Type B pancreatic cell (in vitro differentiated cells): ENCODE results near the gene XPC. TPM values are rescaled to one million over a fixed set of nuclear protein-coding genes. Genes with fewer than 3 reads are reported as not detected.

Experiments
- DNase-seq: peaks from one replicate; pipeline ENCODE4 v3.0.0; 2021; ENCODE audit warnings: mixed read lengths; ENCODE audit not compliant: unreplicated experiment; ENCODE audit errors: extremely low spot score
- H3K27ac Mint-ChIP-seq: 2 replicates; pipeline ENCODE4 v1.8.0; 2021; ENCODE audit warnings: mild to moderate bottlenecking, mixed read lengths
- H3K27me3 Mint-ChIP-seq: 2 replicates; pipeline ENCODE4 v1.8.0; 2021; ENCODE audit warnings: mixed read lengths
- H3K36me3 Mint-ChIP-seq: 2 replicates; pipeline ENCODE4 v1.8.0; 2021; ENCODE audit warnings: mixed read lengths
- H3K4me1 Mint-ChIP-seq: one replicate; pipeline ENCODE4 v1.8.0; 2021; ENCODE audit warnings: mixed read lengths; ENCODE audit not compliant: unreplicated experiment
- H3K4me3 Mint-ChIP-seq: 2 replicates; pipeline ENCODE4 v1.8.0; 2021; ENCODE audit warnings: mild to moderate bottlenecking, mixed read lengths
- H3K9me3 Mint-ChIP-seq: 2 replicates; pipeline ENCODE4 v1.8.0; 2021; ENCODE audit warnings: mixed read lengths
- total RNA-seq: library from RNA; stranded (reverse); gene quantifications from 2 replicates; pipeline ENCODE4 v1.2.1, GENCODE V29; 2021; ENCODE audit warnings: low replicate concordance
- TF ChIP-seq, protein P1 (sequence below): fragments of 200-600 bp; sonication (generic); conservative IDR thresholded peaks from 2 replicates; pipeline ENCODE4 v1.5.0; 2021; ENCODE audit warnings: antibody characterized with exemption, mild to moderate bottlenecking

XPC gene
- total RNA-seq, 1 donor from 2014 or later, result 44.2 TPM

DNA sequence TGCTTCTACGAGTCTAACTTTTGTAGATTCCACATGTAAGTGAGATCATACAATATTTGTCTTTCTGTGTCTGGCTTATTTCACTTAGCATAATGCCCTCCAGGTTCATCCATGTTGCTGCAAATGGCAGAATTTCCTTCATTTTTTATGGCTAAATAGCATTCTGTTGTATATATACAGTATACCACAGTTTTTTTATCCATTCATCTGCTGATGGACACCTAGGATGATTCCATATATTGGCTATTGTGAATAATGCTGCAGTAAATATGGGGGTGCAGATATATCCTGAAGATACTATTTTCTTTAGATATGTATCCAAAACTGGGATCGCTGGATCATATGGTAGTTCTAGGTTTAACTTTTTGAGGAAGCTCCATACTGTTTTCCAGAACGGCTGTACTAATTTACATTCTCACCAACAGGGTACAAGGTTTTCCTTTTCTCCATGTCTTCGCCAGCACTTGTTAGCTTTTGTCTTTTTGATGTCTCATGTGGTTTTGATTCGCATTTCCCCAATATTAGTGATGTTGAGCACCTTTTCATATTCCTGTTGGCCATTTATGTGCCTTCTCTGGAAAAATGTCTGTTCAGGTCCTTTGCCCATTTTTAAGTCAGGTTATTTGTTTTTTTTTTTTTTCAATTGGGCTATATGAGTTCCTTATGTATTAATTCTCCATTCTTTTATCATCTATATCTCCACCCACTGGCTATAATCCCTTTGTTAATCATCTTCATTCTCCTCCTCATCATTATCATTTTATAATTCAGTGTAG is 80.6 kb downstream of the XPC start:
- TF ChIP-seq, protein P1, sequence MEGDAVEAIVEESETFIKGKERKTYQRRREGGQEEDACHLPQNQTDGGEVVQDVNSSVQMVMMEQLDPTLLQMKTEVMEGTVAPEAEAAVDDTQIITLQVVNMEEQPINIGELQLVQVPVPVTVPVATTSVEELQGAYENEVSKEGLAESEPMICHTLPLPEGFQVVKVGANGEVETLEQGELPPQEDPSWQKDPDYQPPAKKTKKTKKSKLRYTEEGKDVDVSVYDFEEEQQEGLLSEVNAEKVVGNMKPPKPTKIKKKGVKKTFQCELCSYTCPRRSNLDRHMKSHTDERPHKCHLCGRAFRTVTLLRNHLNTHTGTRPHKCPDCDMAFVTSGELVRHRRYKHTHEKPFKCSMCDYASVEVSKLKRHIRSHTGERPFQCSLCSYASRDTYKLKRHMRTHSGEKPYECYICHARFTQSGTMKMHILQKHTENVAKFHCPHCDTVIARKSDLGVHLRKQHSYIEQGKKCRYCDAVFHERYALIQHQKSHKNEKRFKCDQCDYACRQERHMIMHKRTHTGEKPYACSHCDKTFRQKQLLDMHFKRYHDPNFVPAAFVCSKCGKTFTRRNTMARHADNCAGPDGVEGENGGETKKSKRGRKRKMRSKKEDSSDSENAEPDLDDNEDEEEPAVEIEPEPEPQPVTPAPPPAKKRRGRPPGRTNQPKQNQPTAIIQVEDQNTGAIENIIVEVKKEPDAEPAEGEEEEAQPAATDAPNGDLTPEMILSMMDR, result no peak
- H3K36me3 Mint-ChIP-seq, result no peaks in the 10 kb centered on the region
- peaks cover 20% of the 10 kb centered on the region for H3K27me3 Mint-ChIP-seq
- no peaks in the 10 kb centered on the region for H3K9me3 Mint-ChIP-seq
- no peak for DNase-seq
- no peaks in the 10 kb centered on the region for H3K4me1 Mint-ChIP-seq
- no peak overlapping the region for H3K27ac Mint-ChIP-seq
- no peak overlapping the region for H3K4me3 Mint-ChIP-seq

DNA sequence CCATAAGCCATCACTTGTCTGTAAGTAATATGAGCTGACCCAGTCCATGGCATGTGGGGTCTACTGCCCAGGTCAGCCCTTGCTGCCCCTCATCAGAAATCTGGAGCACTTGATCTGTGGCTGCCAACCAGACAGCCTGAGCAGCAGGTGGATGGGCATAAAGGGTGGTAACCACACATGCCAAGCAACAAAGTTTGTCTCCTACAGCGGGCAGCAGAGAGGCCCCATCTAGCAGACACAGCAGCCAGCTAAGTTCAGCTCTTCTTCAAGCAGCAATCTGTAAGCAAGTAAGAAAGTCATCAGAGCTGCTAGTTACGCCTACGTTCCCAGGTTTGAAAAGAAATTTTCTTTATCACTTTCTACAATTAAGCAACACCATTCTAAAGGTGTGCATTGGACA is 81.7 kb downstream of the XPC start:
- Mint-ChIP-seq H3K9me3 (no peaks in the 10 kb centered on the region), H3K27me3 (peaks cover 23% of the 10 kb centered on the region), H3K27ac (no peak overlapping the region), H3K36me3 (no peaks in the 10 kb centered on the region), H3K4me1 (no peaks in the 10 kb centered on the region), H3K4me3 (no peak overlapping the region)
- TF ChIP-seq, protein P1, result no peak
- DNase-seq, result no peak

Other genes starting within 250 kb of the XPC start
- gene CHCHD4, start 53.7 kb downstream of the XPC start, total RNA-seq, result 13.6 and 14.1 TPM in 2 replicates
- gene TMEM43, start 53.5 kb downstream of the XPC start, total RNA-seq, result 52.0 and 55.0 TPM in 2 replicates
- gene LSM3, start 216 bp upstream of the XPC start, total RNA-seq, result 11.6 and 12.4 TPM in 2 replicates
- 24.5 and 30.3 TPM in 2 replicates for gene SLC6A6, start 224.0 kb upstream of the XPC start, total RNA-seq